ENCODE results near the gene ZSCAN21.
A peak's percentile ranks its signal among the peaks of the same experiment; 100 is the strongest.

ZSCAN21 gene

GRCh38 chr7:100099452-100099851 is 49.9 kb downstream of the ZSCAN21 start:
- TF ChIP-seq TCF12 (IDR thresholded peaks at IDR 0.05; ENCODE audit: low read depth), result no peak
- no peak for TF ChIP-seq NFIC (IDR thresholded peaks at IDR 0.05)
- TF ChIP-seq FOXM1 (IDR thresholded peaks at IDR 0.05; ENCODE audit: borderline replicate concordance, low read depth), result no peak
- TF ChIP-seq USF1 (IDR thresholded peaks at IDR 0.05), result no peak
- TF ChIP-seq TEAD4 (IDR thresholded peaks at IDR 0.05), result no peak
- TF ChIP-seq REST (IDR thresholded peaks at IDR 0.05; ENCODE audit: low read depth), result no peak
- TF ChIP-seq EP300 (IDR thresholded peaks at IDR 0.05; ENCODE audit: borderline replicate concordance), result no peak

- TF ChIP-seq USF1 (IDR thresholded peaks at IDR 0.05) (no peak; the same call in none of the 2 replicates), CREB1 (IDR thresholded peaks at IDR 0.05; ENCODE audit: low read depth) (peak; percentile 74), TAF1 (IDR thresholded peaks at IDR 0.05; ENCODE audit: low read depth) (peak; percentile 57), REST (IDR thresholded peaks at IDR 0.05; ENCODE audit: low read depth) (no peak), FOXM1 (IDR thresholded peaks at IDR 0.05; ENCODE audit: borderline replicate concordance, low read depth) (0 out of 2 replicates have a peak, but pooled peaks have one; percentile 33), TCF12 (IDR thresholded peaks at IDR 0.05; ENCODE audit: low read depth) (peak; percentile 62), ZBTB7A (IDR thresholded peaks at IDR 0.05; ENCODE audit: low read depth) (no peak), MAX (IDR thresholded peaks at IDR 0.05) (peak; percentile 99), YY1 (IDR thresholded peaks at IDR 0.05; ENCODE audit: low read depth) (0 out of 2 replicates have a peak, but pooled peaks have one; percentile 62), EGR1 (IDR thresholded peaks at IDR 0.05) (peak; percentile 69), EP300 (IDR thresholded peaks at IDR 0.05; ENCODE audit: borderline replicate concordance) (no peak), TEAD4 (IDR thresholded peaks at IDR 0.05) (peak; percentile 77), NFIC (IDR thresholded peaks at IDR 0.05) (peak; percentile 15; the same call in 1 of the 2 replicates), RAD21 (IDR thresholded peaks at IDR 0.05; ENCODE audit: low read depth) (no peak), CEBPB (IDR thresholded peaks at IDR 0.05) (no peak)
Measured at GRCh38 chr7:100100420-100101015, 50.9 kb downstream of the ZSCAN21 start.

GRCh38 chr7:100101016-100101862 is 51.7 kb downstream of the ZSCAN21 start, which contains the start of the genes AP4M1 and MCM7:
AP4M1 (plus strand) TSS chr7:100101643; CDS start chr7:100101715, 72 bp downstream.
MCM7 (minus strand) TSS chr7:100101397; CDS start chr7:100101294, 103 bp downstream.
- peak; percentile 16; the same call in 1 of the 2 replicates for TF ChIP-seq CEBPB (IDR thresholded peaks at IDR 0.05)
- peak; percentile 27; the same call in 1 of the 2 replicates for TF ChIP-seq CREB1 (IDR thresholded peaks at IDR 0.05; ENCODE audit: low read depth)
- TF ChIP-seq MAX (IDR thresholded peaks at IDR 0.05), result peak; percentile 83
- TF ChIP-seq TAF1 (IDR thresholded peaks at IDR 0.05; ENCODE audit: low read depth), result peak; percentile 68; the same call in 1 of the 2 replicates
- TF ChIP-seq USF1 (IDR thresholded peaks at IDR 0.05), result peak; percentile 99
- TF ChIP-seq EP300 (IDR thresholded peaks at IDR 0.05; ENCODE audit: borderline replicate concordance), result no peak
- no peak for TF ChIP-seq YY1 (IDR thresholded peaks at IDR 0.05; ENCODE audit: low read depth)
- TF ChIP-seq FOXM1 (IDR thresholded peaks at IDR 0.05; ENCODE audit: borderline replicate concordance, low read depth), result 0 out of 2 replicates have a peak, but pooled peaks have one; percentile 29

GRCh38 chr7:100102950-100103840 is 53.6 kb downstream of the ZSCAN21 start:
- TF ChIP-seq TEAD4 (IDR thresholded peaks at IDR 0.05) (no peak), EP300 (IDR thresholded peaks at IDR 0.05; ENCODE audit: borderline replicate concordance) (no peak), USF1 (IDR thresholded peaks at IDR 0.05) (no peak), RAD21 (IDR thresholded peaks at IDR 0.05; ENCODE audit: low read depth) (no peak), TCF12 (IDR thresholded peaks at IDR 0.05; ENCODE audit: low read depth) (no peak), REST (IDR thresholded peaks at IDR 0.05; ENCODE audit: low read depth) (no peak), CEBPB (IDR thresholded peaks at IDR 0.05) (no peak), EGR1 (IDR thresholded peaks at IDR 0.05) (no peak), NFIC (IDR thresholded peaks at IDR 0.05) (no peak)

Measured in Ishikawa (cell line).